Ishikawa (cell line): ENCODE results near the gene CTF1.

Experiments
- CEBPB ChIP-seq: IDR thresholded peaks from 2 replicates; pipeline ENCODE4 v1.6.1; 2012
- CREB1 ChIP-seq: IDR thresholded peaks from 2 replicates; pipeline ENCODE4 v1.6.1; 2012; ENCODE audit warnings: low read depth
- EGR1 ChIP-seq: IDR thresholded peaks from 2 replicates; pipeline ENCODE4 v1.6.1; 2012
- EP300 ChIP-seq: IDR thresholded peaks from 2 replicates; pipeline ENCODE4 v1.6.1; 2012; ENCODE audit warnings: borderline replicate concordance
- FOXM1 ChIP-seq: IDR thresholded peaks from 2 replicates; pipeline ENCODE4 v1.6.1; 2012; ENCODE audit warnings: low read depth, borderline replicate concordance
- NFIC ChIP-seq: IDR thresholded peaks from 2 replicates; pipeline ENCODE4 v1.6.1; 2012
- RAD21 ChIP-seq: IDR thresholded peaks from 2 replicates; pipeline ENCODE4 v1.6.1; 2012; ENCODE audit warnings: low read depth
- TAF1 ChIP-seq: IDR thresholded peaks from 2 replicates; pipeline ENCODE4 v1.6.1; 2012; ENCODE audit warnings: low read depth, mild to moderate bottlenecking
- TCF12 ChIP-seq: IDR thresholded peaks from 2 replicates; pipeline ENCODE4 v1.6.1; 2012; ENCODE audit warnings: low read depth
- TEAD4 ChIP-seq: IDR thresholded peaks from 2 replicates; pipeline ENCODE4 v1.6.1; 2012
- YY1 ChIP-seq: IDR thresholded peaks from 2 replicates; pipeline ENCODE4 v1.6.1; 2012; ENCODE audit warnings: low read depth
- ZBTB7A ChIP-seq: IDR thresholded peaks from 2 replicates; pipeline ENCODE4 v1.6.1; 2012; ENCODE audit warnings: low read depth
- TF ChIP-seq, protein P1 (sequence below): IDR thresholded peaks from 2 replicates; pipeline ENCODE4 v1.6.1; 2012; ENCODE audit warnings: low read depth, mild to moderate bottlenecking
- TF ChIP-seq, protein P2 (sequence below): IDR thresholded peaks from 2 replicates; pipeline ENCODE4 v1.6.1; 2012
- TF ChIP-seq, protein P3 (sequence below): IDR thresholded peaks from 2 replicates; pipeline ENCODE4 v1.6.1; 2012

CTF1 gene

DNA sequence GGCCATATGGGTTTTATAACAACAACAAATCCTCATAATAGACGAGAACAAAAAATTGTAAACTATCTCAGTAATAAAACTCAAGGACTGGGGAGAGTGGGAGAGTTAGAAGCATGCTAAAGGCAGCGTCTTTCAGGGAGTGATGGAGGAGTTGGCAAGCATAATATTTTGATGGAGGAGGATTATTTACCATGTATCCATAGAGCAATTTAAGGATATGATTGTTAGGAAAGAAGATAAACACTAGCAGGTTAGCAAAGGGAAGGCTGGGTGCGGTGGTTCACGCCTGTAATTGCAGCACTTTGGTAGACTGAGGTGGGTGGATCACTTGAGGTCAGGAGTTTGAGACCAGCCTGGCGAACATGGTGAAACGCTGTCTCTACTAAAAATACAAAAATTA is 30.4 kb upstream of the CTF1 start:
- TF ChIP-seq TAF1 = no peak
- no peak for TF ChIP-seq YY1
- TF ChIP-seq NFIC = no peak
- TF ChIP-seq RAD21 = no peak
- TF ChIP-seq ZBTB7A = no peak
- no peak for TF ChIP-seq TEAD4
- TF ChIP-seq FOXM1 = no peak
- TF ChIP-seq EGR1 = no peak
- TF ChIP-seq, protein P1, sequence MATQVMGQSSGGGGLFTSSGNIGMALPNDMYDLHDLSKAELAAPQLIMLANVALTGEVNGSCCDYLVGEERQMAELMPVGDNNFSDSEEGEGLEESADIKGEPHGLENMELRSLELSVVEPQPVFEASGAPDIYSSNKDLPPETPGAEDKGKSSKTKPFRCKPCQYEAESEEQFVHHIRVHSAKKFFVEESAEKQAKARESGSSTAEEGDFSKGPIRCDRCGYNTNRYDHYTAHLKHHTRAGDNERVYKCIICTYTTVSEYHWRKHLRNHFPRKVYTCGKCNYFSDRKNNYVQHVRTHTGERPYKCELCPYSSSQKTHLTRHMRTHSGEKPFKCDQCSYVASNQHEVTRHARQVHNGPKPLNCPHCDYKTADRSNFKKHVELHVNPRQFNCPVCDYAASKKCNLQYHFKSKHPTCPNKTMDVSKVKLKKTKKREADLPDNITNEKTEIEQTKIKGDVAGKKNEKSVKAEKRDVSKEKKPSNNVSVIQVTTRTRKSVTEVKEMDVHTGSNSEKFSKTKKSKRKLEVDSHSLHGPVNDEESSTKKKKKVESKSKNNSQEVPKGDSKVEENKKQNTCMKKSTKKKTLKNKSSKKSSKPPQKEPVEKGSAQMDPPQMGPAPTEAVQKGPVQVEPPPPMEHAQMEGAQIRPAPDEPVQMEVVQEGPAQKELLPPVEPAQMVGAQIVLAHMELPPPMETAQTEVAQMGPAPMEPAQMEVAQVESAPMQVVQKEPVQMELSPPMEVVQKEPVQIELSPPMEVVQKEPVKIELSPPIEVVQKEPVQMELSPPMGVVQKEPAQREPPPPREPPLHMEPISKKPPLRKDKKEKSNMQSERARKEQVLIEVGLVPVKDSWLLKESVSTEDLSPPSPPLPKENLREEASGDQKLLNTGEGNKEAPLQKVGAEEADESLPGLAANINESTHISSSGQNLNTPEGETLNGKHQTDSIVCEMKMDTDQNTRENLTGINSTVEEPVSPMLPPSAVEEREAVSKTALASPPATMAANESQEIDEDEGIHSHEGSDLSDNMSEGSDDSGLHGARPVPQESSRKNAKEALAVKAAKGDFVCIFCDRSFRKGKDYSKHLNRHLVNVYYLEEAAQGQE = no peak
- TF ChIP-seq, protein P2, sequence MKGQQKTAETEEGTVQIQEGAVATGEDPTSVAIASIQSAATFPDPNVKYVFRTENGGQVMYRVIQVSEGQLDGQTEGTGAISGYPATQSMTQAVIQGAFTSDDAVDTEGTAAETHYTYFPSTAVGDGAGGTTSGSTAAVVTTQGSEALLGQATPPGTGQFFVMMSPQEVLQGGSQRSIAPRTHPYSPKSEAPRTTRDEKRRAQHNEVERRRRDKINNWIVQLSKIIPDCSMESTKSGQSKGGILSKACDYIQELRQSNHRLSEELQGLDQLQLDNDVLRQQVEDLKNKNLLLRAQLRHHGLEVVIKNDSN = no peak
- no peak for TF ChIP-seq TCF12
- TF ChIP-seq, protein P3, sequence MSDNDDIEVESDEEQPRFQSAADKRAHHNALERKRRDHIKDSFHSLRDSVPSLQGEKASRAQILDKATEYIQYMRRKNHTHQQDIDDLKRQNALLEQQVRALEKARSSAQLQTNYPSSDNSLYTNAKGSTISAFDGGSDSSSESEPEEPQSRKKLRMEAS = no peak
- no peak for TF ChIP-seq CREB1
- no peak for TF ChIP-seq CEBPB
- TF ChIP-seq EP300 = no peak

DNA sequence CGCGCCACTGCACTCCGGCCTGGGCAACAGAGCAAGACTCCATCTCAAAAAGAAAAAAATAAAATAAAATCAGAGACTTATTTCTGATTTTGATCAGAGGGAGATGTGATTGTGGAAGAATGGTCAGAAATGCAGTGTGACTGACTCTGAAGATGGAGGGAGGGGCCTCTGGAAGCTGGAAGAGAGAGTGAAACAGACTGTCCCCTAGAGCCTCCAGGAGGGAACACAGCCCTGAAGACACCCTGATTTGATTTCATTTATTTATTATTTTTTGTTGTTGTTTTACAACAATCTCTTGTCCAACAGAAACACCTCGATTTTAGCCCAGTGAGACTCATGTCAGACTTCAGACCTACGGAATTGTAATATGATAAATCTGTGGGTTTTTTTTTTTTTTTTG is 28.7 kb upstream of the CTF1 start:
- TF ChIP-seq, protein P1 = no peak
- TF ChIP-seq RAD21 = 0 out of 2 replicates have a peak, but pooled peaks have one; percentile 7

DNA sequence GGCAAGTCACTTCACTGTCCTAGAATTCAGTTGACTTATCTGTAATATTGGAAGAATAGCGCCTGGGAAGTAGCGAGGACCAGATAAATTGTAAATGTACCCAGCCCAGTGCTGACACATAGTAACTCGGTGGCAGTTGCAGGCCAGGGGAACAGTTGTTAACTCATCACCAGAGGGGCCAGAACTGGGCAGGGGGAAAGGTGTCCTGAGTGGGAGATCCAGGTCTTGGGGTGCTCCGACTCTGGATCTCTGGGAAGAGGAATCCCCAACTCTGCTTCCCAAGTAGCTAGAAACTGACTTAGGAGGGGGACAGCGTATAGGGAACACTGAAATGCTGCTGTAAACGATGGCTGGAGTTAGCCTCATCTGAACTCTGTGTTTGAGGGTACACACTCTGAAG is 25.5 kb upstream of the CTF1 start:
- TF ChIP-seq CEBPB (no peak), TCF12 (no peak), EGR1 (no peak), TAF1 (no peak), TEAD4 (no peak), NFIC (no peak), EP300 (no peak), ZBTB7A (no peak), RAD21 (no peak)
- TF ChIP-seq, protein P2 = no peak
- TF ChIP-seq, protein P3 = no peak
- TF ChIP-seq, protein P1 = no peak

DNA sequence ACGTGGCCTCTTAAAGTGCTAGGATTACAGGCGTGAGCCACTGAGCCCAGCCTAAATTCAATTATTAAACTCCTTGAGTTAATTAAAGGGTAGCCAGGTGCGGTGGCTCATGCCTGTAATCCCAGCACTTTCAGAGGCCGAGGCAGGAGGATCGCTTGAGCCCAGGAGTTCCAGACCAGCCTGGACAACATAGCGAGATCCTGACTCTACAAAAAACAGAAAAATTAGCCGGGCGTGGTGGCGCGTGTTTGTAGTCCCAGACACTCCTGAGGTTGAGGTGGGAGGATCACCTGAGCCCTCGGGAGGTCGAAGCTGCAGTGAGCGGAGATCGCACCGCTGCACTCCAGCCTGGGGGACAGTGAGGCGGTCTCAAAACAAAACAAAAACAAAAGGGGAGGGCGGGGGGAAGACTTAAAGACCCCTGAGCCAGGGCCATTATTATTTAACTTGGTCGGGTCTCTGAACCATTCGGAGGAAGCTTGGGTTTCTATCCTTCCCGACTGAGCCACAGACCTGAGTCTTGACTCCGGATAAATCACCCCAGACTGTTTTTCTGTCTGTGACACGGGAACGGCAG is 22.1 kb upstream of the CTF1 start:
- TF ChIP-seq CEBPB (no peak), TAF1 (no peak), NFIC (no peak), TCF12 (no peak), YY1 (no peak), EP300 (no peak), CREB1 (no peak), ZBTB7A (no peak), FOXM1 (no peak), EGR1 (no peak), RAD21 (no peak), TEAD4 (no peak)
- TF ChIP-seq, protein P1 = no peak
- TF ChIP-seq, protein P2 = no peak
- TF ChIP-seq, protein P3 = no peak
